Dedifferentiated amniotic fluid mesenchymal stem cell (primary cell): ENCODE data around the gene EHD1.

Source experiments
- DNase-seq: peaks from one replicate; pipeline ENCODE4 v3.0.0-alpha.2; 2016; ENCODE audit errors: extremely low spot score

Gene EHD1

DNA sequence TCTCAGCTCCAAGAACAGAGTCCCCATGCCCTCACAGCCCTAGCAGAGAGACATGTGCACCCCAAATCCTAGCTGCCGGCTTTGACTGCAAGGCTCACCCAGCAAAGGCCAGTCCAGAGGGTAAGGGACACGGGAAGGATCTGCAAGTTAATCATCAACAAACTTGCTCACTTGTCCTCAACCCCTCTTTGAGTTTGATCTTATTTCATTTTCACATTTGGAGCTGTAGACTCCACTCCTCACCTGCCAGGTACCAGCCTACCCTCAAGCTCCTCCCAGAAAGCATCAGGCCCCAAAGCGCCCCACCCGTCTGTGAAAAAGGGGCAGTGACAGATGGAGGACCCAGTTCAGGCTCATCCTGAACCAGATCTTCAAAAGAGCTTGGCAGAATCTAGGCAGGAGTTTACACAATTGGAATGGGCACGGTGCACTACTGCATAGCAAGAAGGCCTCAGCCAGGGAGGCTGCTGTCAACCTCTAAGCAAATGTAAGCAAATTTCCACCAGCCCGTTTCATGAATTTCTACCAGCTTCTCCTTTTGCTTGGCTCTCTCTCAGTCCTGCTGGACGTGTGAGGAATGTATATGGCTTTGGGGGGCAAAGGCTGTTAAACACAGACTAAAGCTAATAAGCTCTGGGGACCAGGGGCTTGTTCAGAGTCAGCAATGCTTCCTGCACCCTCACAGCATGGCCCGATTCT, 5.5 kb downstream of the EHD1 start:
- no peak for DNase-seq

DNA sequence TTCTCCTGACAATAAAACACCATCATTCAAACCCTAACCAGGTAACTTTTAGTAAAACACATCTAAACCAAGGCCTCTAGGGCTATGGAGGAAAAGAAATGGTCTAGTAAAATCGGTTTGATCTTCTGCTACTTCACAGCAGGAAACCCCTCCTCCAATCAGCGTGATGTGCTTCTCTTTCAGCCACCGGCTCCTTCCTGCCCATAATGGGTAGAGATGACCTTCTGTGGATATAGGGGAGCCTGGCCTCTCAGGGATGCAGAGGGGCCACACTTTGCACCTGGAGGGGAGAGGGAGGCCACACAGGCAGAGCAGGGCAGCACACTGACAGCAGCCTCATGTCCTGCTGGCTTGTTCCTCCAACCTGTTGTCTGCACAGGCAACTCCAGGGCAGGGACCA, 6.9 kb downstream of the EHD1 start:
- DNase-seq = no peak

- DNase-seq = no peak
Measured at GRCh38 chr11:64870893-64871466, 7.4 kb downstream of the EHD1 start.

DNA sequence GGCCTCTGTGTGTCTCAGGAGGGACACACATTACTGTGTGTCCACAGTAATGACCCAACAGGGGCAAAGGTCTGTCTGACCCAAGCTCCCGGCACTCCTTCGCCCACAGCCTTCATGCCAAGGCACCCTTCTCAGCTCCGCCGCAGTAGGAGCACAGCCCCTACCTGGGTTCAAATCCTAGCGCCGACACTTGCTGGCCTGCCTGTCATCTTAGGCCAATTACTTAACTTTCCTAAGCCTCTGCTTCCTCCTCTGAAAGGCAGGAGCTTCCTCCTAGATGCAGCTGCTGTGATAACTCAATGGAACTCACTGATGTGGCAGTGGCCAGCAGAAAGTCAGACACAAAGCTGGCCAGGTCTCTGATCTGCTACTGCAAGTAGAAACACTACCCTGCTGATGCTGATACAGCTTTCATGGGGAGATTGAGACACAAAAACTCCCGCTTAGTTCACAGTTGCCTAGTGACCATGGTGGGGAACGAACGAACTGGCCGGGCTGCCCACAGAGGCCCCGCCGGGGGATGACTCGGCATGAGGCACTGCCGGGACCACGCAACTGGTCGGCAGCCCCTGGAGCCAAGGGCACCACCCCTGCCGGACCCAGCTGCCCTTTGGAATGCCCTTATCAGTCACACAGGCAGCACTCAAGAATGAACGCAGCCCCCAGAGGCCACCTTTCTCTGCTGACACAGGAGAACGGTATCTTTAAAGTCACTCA, 8.1 kb downstream of the EHD1 start:
- DNase-seq = no peak

DNA sequence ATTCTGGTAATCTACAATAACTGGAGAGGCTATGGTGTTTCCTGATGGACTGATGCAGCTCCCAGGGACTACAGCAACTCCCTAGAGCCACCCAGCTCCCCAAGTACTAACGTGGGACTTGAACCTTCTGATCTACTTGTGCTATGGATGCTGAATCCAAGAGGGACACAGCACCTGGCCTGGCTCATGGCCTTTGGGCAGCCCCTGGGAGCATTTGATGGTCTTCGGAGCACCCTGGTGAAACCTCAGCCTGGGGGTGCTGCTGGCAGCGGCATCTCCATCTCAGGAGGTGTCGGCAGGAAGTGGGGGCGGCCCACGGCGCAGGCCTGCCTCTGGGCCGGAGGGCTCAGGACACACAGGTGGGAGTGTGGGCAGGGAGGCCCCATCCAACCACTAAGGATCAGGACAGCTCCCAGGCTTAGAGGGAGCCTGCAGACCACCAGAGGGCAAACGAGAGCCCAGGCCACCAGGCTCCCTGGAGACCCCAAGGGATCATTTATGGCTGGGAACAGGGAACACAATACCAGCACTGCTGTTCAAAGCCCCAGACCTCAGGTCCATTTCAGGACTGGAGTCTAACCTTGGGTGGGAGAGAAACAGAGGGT, 8.7 kb downstream of the EHD1 start:
- no peak for DNase-seq

DNA sequence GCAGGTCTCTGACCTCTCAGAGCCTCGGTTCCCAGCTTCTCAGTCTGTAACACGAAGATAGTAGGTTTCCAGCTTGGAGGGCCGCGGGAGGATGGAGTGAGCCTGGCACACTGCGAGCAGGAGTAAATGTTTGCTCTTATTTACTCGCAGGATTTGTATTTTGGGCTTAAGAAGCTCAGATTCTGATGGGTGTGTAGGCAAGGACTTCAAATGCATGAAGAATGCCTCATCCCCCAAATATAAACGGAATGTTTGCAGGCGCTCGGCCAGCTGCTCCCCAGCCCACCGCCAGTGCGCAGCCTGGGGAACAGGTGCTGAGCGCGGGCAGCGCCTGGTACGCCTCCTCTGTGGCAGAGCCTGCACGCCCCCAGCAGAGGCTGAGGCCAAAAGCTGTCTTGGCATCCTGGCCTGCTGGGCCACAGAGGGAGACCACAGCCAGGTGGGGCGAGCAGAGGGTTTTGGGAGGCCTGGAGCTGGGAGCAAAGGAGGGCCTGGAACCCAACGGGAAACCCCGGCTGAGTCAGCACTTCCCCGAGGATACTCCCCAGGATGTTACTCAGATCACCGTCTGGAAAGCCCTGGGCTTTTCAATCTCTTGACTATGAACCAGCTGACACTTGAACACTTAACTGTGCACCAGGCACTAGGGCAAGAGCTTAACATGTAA, 9.4 kb downstream of the EHD1 start:
- DNase-seq = peak; percentile 61

DNA sequence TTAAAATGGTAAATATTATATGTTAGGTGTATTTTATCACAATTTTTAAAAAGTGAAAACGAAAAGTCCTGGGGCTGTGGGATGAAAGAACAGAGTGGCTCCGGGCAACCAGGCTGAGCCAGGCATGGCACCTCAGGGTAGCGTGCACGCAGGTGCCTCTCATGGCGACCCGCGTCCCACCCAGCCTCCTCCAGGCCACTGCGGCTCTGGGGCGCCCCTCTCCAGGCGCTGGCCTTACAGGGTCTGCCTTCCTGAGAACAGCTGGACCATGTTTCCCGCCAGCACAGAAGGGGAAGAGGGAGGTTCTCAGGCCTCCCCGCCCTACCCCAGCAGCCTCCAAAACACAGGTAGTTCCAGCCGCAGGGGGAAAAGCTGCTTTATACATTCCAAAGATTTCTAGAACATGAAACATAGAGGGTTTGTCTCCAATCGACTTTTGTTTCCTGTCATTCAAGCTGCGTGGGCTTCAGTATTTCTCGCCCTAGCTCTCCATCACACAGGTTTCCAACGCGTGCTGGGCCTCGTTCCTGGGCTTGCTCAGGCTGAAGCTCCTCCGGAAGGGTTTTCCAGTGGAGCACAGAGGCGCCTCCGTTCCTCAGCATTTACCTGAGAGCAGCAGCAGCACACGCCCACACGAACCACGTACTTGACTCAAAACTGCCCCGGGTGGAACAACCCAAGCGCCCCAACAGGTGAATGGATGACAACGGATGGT, 10.5 kb downstream of the EHD1 start:
- DNase-seq = no peak

DNA sequence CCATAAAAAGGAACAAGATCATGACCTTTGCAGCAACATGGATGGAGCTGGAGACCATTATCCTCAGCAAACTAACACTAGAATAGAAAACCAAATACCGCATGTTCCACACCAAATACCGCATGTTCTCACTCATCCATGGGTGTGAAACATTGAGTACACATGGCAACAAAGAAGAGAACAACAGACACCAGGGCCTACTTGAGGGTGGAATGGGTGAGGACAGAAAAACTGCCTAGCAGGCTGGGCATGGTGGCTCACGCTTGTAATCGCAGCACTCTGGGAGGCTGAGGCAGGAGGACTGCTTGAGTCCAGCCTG, 12.3 kb downstream of the EHD1 start:
- no peak for DNase-seq

GRCh38 chr11:64865286-64866172, 12.9 kb downstream of the EHD1 start:
- DNase-seq = peak; percentile 26

GRCh38 chr11:64864473-64865285, 13.7 kb downstream of the EHD1 start:
- peak; percentile 80 for DNase-seq

GRCh38 chr11:64864135-64864472, 14.3 kb downstream of the EHD1 start:
- DNase-seq = no peak

DNA sequence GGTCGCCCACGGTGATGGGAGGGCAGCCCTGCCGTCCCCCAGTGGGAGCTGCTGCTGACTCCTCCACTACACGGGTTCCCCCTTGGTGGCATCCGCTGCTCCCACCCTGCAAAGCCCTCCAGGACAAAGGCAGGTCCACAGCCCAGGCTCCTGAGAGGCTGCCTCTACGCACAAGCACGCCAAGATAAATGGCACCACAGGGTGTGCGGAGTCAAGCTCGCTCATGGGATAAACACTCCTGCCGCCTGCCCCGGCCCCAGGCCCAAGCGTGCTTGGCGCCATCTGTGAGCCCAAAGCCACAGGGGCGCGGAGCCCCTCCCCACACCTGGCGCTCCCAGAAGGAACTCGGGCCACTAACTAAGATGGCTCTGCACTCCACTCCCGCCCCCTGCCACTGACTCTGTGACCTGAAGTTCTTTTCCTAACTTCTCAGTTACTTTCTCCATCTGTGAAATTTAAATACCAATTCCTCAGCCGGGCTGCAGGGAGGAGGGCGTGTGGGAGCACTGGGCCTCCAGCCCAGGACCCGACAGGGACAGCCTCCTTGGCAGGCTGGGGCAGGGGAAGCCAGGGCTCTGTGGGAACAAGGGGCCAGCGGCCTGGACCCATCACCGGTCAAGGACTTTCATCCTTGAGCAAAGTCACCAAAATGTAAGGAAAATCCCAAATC, 14.9 kb downstream of the EHD1 start:
- DNase-seq = no peak

GRCh38 chr11:64862987-64863390, 15.4 kb downstream of the EHD1 start:
- DNase-seq = no peak

DNA sequence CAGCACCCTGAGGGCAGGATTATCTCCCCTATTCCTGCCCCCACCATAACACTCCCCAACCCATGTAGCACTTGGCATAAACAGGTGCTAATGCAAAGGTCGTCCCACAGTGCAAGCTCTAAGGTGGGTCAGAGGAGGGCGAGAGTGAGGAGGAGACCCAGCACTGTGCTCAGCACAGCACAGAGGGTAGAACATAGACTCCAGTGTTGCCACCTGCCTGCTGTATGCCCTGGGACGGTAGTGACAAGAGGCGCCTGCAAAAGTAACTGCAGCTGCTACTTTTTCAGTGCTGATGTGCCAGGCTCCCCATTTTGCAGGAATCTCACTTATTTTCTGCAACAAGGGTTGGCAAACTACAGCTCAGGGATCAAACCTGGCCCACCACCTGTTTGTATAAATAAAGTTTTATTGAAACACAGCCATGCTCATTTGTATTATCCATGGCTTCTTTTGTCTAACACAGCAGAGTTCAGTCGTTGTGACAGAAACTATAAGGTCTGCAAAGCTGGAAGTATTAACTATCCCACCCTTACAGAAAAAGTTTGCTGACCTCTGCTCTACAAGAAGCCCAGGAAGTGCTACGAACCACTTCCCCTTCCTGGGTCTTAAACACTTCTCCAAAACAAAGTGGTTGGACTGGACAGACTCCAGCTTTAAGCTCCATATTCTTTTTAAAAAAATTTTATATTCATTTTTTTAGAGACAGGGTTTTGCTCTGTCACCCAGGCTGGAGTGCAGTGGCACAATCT, 17.0 kb downstream of the EHD1 start:
- DNase-seq = no peak

GRCh38 chr11:64859542-64860414, 18.6 kb downstream of the EHD1 start:
- no peak for DNase-seq

- DNase-seq = no peak
Measured at GRCh38 chr11:64858467-64859263, 19.8 kb downstream of the EHD1 start.

DNA sequence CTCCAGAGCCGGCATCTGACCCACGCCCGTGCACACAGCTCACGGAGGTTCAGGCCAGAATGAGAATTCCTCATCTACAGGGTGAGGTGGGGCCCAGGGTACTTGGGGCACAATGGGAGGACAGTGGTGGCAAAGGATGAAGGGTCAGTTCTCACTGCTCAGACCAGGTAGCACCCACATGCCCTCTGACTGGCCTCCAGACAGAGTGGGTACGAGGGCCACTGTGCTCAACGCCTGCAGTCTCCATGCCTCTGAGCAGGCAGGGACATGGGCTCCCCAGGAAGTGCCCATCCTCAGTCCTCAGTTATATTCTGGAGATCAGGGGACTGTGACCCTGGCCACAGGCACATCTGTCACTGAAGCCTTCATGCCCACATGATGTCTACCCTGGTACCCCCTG, 20.9 kb downstream of the EHD1 start:
- DNase-seq = no peak
